ENCODE results near the gene IDI2. TPM values are rescaled to one million over a fixed set of nuclear protein-coding genes. Genes with fewer than 3 reads are reported as not detected.
A peak's percentile ranks its signal among the peaks of the same experiment; 100 is the strongest.

IDI2 gene
- total RNA-seq, 2 experiments from 2014 or later = not detected

GRCh38 chr10:1036341-1036791 is 10.7 kb upstream of the IDI2 start:
- peak; percentile 70 for ATAC-seq (ENCODE audit: poor library complexity)

GRCh38 chr10:1035201-1035600 is 9.5 kb upstream of the IDI2 start:
- H3K36me3 Mint-ChIP-seq (ENCODE audit: low read depth) = peaks cover 23% of the 10 kb centered on the region
- Histone ChIP-seq H3K27ac (ENCODE audit: low read depth in 1 of 2, low read length in 2 of 2) (no peak overlapping the region), H3K9me3 (ENCODE audit: control insufficient read depth in 1 of 2, insufficient read depth in 1 of 2, low read length in 2 of 2) (no peaks in the 10 kb centered on the region), H3K27me3 (ENCODE audit: control insufficient read depth in 1 of 2, insufficient read depth in 2 of 2, low read length in 2 of 2) (no peaks in the 10 kb centered on the region), H3K36me3 (ENCODE audit: insufficient read depth, low read length) (peaks cover 16% of the 10 kb centered on the region), H3K4me1 (ENCODE audit: insufficient read depth, low read length) (peaks cover 5% of the 10 kb centered on the region), H3K4me3 (ENCODE audit: low read length) (no peak overlapping the region)
- no peak for TF ChIP-seq CTCF (IDR thresholded peaks at IDR 0.05)
- POLR2A ChIA-PET = interaction anchor here (0.9 to 1.6 kb wide), 2 partner anchors 14 to 104 kb away, joined by 3 to 5 read pairs; partner anchors contain the start of gene IDI1
- no peak overlapping the region for H3K4me3 Mint-ChIP-seq
- H3K9me3 Mint-ChIP-seq = no peaks in the 10 kb centered on the region
- no peaks in the 10 kb centered on the region for H3K4me1 Mint-ChIP-seq (ENCODE audit: low read depth)
- intact Hi-C loops (cut with DNase I, micrococcal nuclease) = no loop called here
- ATAC-seq (ENCODE audit: poor library complexity) (no peak), DNase-seq (no peak)
- CTCF ChIA-PET = no interaction called here
- no peak overlapping the region for H3K27ac Mint-ChIP-seq
- H3K27me3 Mint-ChIP-seq = no peaks in the 10 kb centered on the region

More at GRCh38 chr10:1036341-1036791, 10.7 kb upstream of the IDI2 start:
- H3K27me3 Mint-ChIP-seq = no peaks in the 10 kb centered on the region
- no peak overlapping the region for H3K4me3 Mint-ChIP-seq
- no peaks in the 10 kb centered on the region for H3K4me1 Mint-ChIP-seq (ENCODE audit: low read depth)
- no peak overlapping the region for H3K27ac Mint-ChIP-seq
- DNase-seq = peak in 6 of 14 experiments; percentile 5 to 73 (median 28)
- Histone ChIP-seq H3K4me1 (ENCODE audit: insufficient read depth, low read length) (peaks cover 5% of the 10 kb centered on the region), H3K36me3 (ENCODE audit: insufficient read depth, low read length) (peaks cover 27% of the 10 kb centered on the region), H3K27me3 (ENCODE audit: control insufficient read depth in 1 of 2, insufficient read depth in 2 of 2, low read length in 2 of 2) (no peaks in the 10 kb centered on the region), H3K9me3 (ENCODE audit: control insufficient read depth in 1 of 2, insufficient read depth in 1 of 2, low read length in 2 of 2) (no peaks in the 10 kb centered on the region), H3K4me3 (ENCODE audit: low read length) (no peak overlapping the region), H3K27ac (ENCODE audit: low read depth in 1 of 2, low read length in 2 of 2) (no peak overlapping the region)
- H3K9me3 Mint-ChIP-seq = no peaks in the 10 kb centered on the region
- intact Hi-C loops (cut with DNase I, micrococcal nuclease) = no loop called here
- TF ChIP-seq CTCF (IDR thresholded peaks at IDR 0.05) = no peak
- H3K36me3 Mint-ChIP-seq (ENCODE audit: low read depth) = peaks cover 35% of the 10 kb centered on the region
- ChIA-PET POLR2A (interaction anchor here (1.6 kb wide), 1 partner anchor 13 kb away, joined by 5 read pairs; the partner anchor contains the start of gene IDI1), CTCF (no interaction called here)

GRCh38 chr10:1034758-1035157 is 9.1 kb upstream of the IDI2 start:
- no peaks in the 10 kb centered on the region for H3K27me3 ChIP-seq (ENCODE audit: control insufficient read depth in 1 of 2, insufficient read depth in 2 of 2, low read length in 2 of 2)
- Mint-ChIP-seq H3K36me3 (ENCODE audit: low read depth) (peaks cover 19% of the 10 kb centered on the region), H3K4me3 (no peak overlapping the region), H3K27ac (no peak overlapping the region), H3K27me3 (no peaks in the 10 kb centered on the region), H3K4me1 (ENCODE audit: low read depth) (no peaks in the 10 kb centered on the region), H3K9me3 (no peaks in the 10 kb centered on the region)
- TF ChIP-seq CTCF (IDR thresholded peaks at IDR 0.05) = no peak
- H3K9me3 ChIP-seq (ENCODE audit: control insufficient read depth in 1 of 2, insufficient read depth in 1 of 2, low read length in 2 of 2) = no peaks in the 10 kb centered on the region
- CTCF ChIA-PET = no interaction called here
- ATAC-seq (ENCODE audit: poor library complexity) = no peak
- H3K4me1 ChIP-seq (ENCODE audit: insufficient read depth, low read length) = peaks cover 5% of the 10 kb centered on the region
- H3K27ac ChIP-seq (ENCODE audit: low read depth in 1 of 2, low read length in 2 of 2) = no peak overlapping the region
- peaks cover 12% of the 10 kb centered on the region for H3K36me3 ChIP-seq (ENCODE audit: insufficient read depth, low read length)
- POLR2A ChIA-PET = interaction anchor here (0.9 to 1.6 kb wide), 2 partner anchors 14 to 104 kb away, joined by 3 to 5 read pairs; partner anchors contain the start of gene IDI1
- DNase-seq = no peak
- intact Hi-C loops (cut with DNase I, micrococcal nuclease) = no loop called here
- H3K4me3 ChIP-seq (ENCODE audit: low read length) = no peak overlapping the region

Measured in CD4-positive, alpha-beta T cell (primary cell).